ENCODE measurements around the gene ACSS1.

DNA sequence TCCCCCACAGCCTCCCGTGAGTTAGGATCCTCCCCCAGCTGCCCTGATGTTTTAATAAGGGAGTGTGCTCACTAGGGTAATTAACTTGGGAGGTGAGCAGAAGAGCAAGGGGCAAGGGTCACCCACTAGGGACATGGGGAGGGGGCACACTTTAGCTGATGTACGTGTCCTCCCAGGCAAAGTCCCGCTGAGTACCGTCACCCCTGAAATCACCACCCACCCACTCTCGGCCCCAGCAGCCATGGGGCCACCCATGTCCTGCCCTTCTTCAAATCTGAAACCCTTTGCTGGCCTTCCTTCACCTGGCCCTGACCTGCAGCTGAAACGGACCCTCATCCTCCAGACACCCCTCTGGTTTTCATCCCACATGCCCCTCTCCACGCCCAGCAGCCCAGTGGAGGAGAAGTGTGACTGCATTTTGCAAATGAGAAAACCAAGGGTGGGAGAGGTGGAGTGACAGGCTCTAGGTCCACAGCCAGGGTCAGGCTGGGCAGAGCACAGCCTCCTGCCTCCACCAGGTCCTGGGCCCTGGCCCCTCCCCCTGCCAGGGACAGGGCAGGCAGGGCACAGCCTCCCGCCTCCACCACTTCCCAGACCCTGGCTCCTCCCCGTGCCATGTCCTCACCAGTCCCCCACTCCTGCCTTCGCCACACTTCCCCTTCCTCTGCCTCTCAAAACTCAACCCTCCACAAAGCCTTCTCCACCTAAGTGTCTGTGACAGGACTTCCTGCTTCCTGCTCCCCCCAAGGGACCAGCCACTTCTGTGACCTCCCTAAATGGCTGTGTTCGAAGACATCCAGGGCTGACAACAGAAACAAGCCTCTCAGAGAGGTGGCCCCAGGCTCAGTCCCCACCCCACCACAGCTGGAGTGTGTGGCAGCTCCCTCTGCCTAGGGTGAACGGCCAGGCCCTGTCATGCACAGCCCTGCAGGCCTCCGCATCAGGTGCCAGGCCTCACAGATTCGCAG, 15.1 kb downstream of the ACSS1 start:
- TF ChIP-seq POLR2AphosphoS5 (IDR thresholded peaks at IDR 0.05; ENCODE audit: low read depth, low read length) (no peak), SP1 (IDR thresholded peaks at IDR 0.05; ENCODE audit: low read depth, low read length) (no peak), TAF1 (IDR thresholded peaks at IDR 0.05; ENCODE audit: low read depth, low read length) (no peak), CREB1 (IDR thresholded peaks at IDR 0.05) (no peak), KDM1A (IDR thresholded peaks at IDR 0.05; ENCODE audit: borderline replicate concordance, low read length) (no peak), EZH2 (IDR thresholded peaks at IDR 0.05; ENCODE audit: low read depth, low read length, severe bottlenecking) (no peak), EP300 (IDR thresholded peaks at IDR 0.05; ENCODE audit: borderline replicate concordance in 1 of 2, low read depth in 2 of 2, low read length in 2 of 2) (no peak)
- TF ChIP-seq, protein P1, sequence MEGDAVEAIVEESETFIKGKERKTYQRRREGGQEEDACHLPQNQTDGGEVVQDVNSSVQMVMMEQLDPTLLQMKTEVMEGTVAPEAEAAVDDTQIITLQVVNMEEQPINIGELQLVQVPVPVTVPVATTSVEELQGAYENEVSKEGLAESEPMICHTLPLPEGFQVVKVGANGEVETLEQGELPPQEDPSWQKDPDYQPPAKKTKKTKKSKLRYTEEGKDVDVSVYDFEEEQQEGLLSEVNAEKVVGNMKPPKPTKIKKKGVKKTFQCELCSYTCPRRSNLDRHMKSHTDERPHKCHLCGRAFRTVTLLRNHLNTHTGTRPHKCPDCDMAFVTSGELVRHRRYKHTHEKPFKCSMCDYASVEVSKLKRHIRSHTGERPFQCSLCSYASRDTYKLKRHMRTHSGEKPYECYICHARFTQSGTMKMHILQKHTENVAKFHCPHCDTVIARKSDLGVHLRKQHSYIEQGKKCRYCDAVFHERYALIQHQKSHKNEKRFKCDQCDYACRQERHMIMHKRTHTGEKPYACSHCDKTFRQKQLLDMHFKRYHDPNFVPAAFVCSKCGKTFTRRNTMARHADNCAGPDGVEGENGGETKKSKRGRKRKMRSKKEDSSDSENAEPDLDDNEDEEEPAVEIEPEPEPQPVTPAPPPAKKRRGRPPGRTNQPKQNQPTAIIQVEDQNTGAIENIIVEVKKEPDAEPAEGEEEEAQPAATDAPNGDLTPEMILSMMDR (IDR thresholded peaks at IDR 0.05; ENCODE audit: control extremely low read depth in 1 of 3, insufficient read depth in 1 of 3, low read depth in 1 of 3, low read length in 3 of 3), result no peak
- TF ChIP-seq, protein P2, sequence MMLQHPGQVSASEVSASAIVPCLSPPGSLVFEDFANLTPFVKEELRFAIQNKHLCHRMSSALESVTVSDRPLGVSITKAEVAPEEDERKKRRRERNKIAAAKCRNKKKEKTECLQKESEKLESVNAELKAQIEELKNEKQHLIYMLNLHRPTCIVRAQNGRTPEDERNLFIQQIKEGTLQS (IDR thresholded peaks at IDR 0.05; ENCODE audit: insufficient read depth, low read depth, low read length), result no peak
